Uterus (tissue), 4 donors: ENCODE data around the gene GALNT9. TPM values are rescaled to one million over a fixed set of nuclear protein-coding genes. Genes with fewer than 3 reads are reported as not detected.

Source experiments
- DNase-seq, 2 donors: peaks; one replicate each; pipeline ENCODE4 v3.0.0-alpha.2; 2019 to 2020
- H3K27ac ChIP-seq, 2 donors: fragments of 200-600 bp; sonication (generic); 1 replicate in 1 of 2; 2 replicates in 1 of 2; pipeline ENCODE4 v1.5.1; 2016 to 2018
- H3K27me3 ChIP-seq, 2 donors: fragments of 200-600 bp; sonication (generic); one replicate each; pipeline ENCODE4 v1.5.1; 2018 to 2019; ENCODE audit warnings: control low read depth in 1 of 2
- H3K36me3 ChIP-seq, 2 donors: fragments of 200-600 bp; sonication (generic); one replicate each; pipeline ENCODE4 v1.5.1; 2019; ENCODE audit warnings: control low read depth in 1 of 2
- H3K4me1 ChIP-seq, 2 donors: fragments of 200-600 bp; sonication (generic); one replicate each; pipeline ENCODE4 v1.5.1; 2018 to 2019; ENCODE audit warnings: control low read depth in 1 of 2
- H3K4me3 ChIP-seq, 2 donors: fragments of 200-600 bp; sonication (generic); 1 replicate in 1 of 2; 2 replicates in 1 of 2; pipeline ENCODE4 v1.5.1; 2018 to 2019; ENCODE audit warnings: mild to moderate bottlenecking in 1 of 2
- H3K9me3 ChIP-seq, 2 donors: fragments of 200-600 bp; sonication (generic); one replicate each; pipeline ENCODE4 v1.5.1; 2019; ENCODE audit warnings: control low read depth in 1 of 2
- CTCF ChIP-seq, 4 experiments: fragments of 200-600 bp in 2 of 4; fragments of 450-650 bp in 2 of 4; sonication (generic) in 2 of 4; IDR thresholded peaks; one replicate each; pipeline ENCODE4 v1.5.1; 2016 to 2019; ENCODE audit warnings: antibody characterized with exemption in 4 of 4, mild to moderate bottlenecking in 2 of 4, moderate library complexity in 1 of 4
- POLR2A ChIP-seq, 2 donors: fragments of 450-650 bp; IDR thresholded peaks; one replicate each; pipeline ENCODE4 v1.6.1; 2016; ENCODE audit warnings: antibody characterized with exemption in 2 of 2, mild to moderate bottlenecking in 1 of 2, moderate library complexity in 1 of 2
- intact Hi-C: fragments of 100-400 bp; cut with DNase I; formaldehyde crosslinking; loops from one replicate; pipeline ENCODE4 v1.15.1; 2023; ENCODE audit warnings: low total_unique reads
- total RNA-seq, 4 donors: library from RNA; depleted of rRNA in 3 of 4; stranded (reverse); fragments of >200 nt in 3 of 4; gene quantifications; one replicate each; pipeline versions ENCODE4 v1.1.0 to v1.2.4, GENCODE V29; 2014 to 2023
- donor health status: DM: yes; HTN: yes; CAD: no.

Gene GALNT9
- total RNA-seq, 4 donors from 2014 or later: 1.5 to 4.3 TPM; not detected in 2

- Histone ChIP-seq H3K4me3 (no peak overlapping the region), H3K4me1 (peaks cover 0 to 11% of the 10 kb centered on the region in 2 donors), H3K36me3 (no peaks in the 10 kb centered on the region), H3K27me3 (peaks cover 3 to 17% of the 10 kb centered on the region in 2 donors), H3K27ac (no peak overlapping the region), H3K9me3 (no peaks in the 10 kb centered on the region)
- DNase-seq: no peak
- no peak for TF ChIP-seq POLR2A (IDR thresholded peaks at IDR 0.05)
- no peak for TF ChIP-seq CTCF (IDR thresholded peaks at IDR 0.05)
- intact Hi-C loops: no loop called here
Observed at GRCh38 chr12:132201391-132202120, 127.8 kb downstream of the GALNT9 start.

- Histone ChIP-seq H3K27ac (no peak overlapping the region), H3K36me3 (no peaks in the 10 kb centered on the region)
Observed at GRCh38 chr12:132200800-132201199, 128.6 kb downstream of the GALNT9 start.

GRCh38 chr12:132199526-132200319 lies 129.7 kb downstream of the GALNT9 start:
- no peak for DNase-seq
- no peak for TF ChIP-seq POLR2A (IDR thresholded peaks at IDR 0.05)
- TF ChIP-seq CTCF (IDR thresholded peaks at IDR 0.05): no peak
- intact Hi-C loops: no loop called here
- peaks cover 0 to 7% of the 10 kb centered on the region in 2 donors for H3K27me3 ChIP-seq
- H3K27ac ChIP-seq: no peak overlapping the region
- no peak overlapping the region for H3K4me3 ChIP-seq
- H3K9me3 ChIP-seq: no peaks in the 10 kb centered on the region
- H3K4me1 ChIP-seq: peaks cover 0 to under 1% of the 10 kb centered on the region in 2 donors
- no peaks in the 10 kb centered on the region for H3K36me3 ChIP-seq

More at GRCh38 chr12:132200800-132201199, 128.6 kb downstream of the GALNT9 start:
- TF ChIP-seq CTCF (IDR thresholded peaks at IDR 0.05) (no peak), POLR2A (IDR thresholded peaks at IDR 0.05) (no peak)
- Histone ChIP-seq H3K4me1 (peaks cover 0 to 11% of the 10 kb centered on the region in 2 donors), H3K4me3 (no peak overlapping the region), H3K27me3 (peaks cover 3 to 12% of the 10 kb centered on the region in 2 donors), H3K9me3 (no peaks in the 10 kb centered on the region)
- intact Hi-C loops: no loop called here
- no peak for DNase-seq

- intact Hi-C loops: no loop called here
- Histone ChIP-seq H3K27me3 (peaks cover 0 to 5% of the 10 kb centered on the region in 2 donors), H3K9me3 (no peaks in the 10 kb centered on the region), H3K4me3 (no peak overlapping the region), H3K36me3 (no peaks in the 10 kb centered on the region), H3K4me1 (no peaks in the 10 kb centered on the region), H3K27ac (no peak overlapping the region)
- no peak for DNase-seq
- TF ChIP-seq CTCF (IDR thresholded peaks at IDR 0.05): no peak
- TF ChIP-seq POLR2A (IDR thresholded peaks at IDR 0.05): no peak
Observed at GRCh38 chr12:132199101-132199500, 130.3 kb downstream of the GALNT9 start.
